ENCODE measurements around the gene MCC. TPM values are rescaled to one million over a fixed set of nuclear protein-coding genes. Genes with fewer than 3 reads are reported as not detected.

Gene MCC
- total RNA-seq, 1 experiment from 2014 or later = 7.1 TPM

GRCh38 chr5:113344973-113345940 lies 143.0 kb downstream of the MCC start:
- H3K4me1 ChIP-seq (ENCODE audit: insufficient read depth, low read length) = no peaks in the 10 kb centered on the region
- H3K4me2 ChIP-seq (ENCODE audit: low read length) = no peak overlapping the region
- H3K9me2 ChIP-seq (replicated peaks; ENCODE audit: low read length) = no peaks in the 10 kb centered on the region
- POLR2A ChIA-PET (ENCODE audit: unreplicated experiment) = no interaction called here
- intact Hi-C loops (cut with micrococcal nuclease) = no loop called here
- CTCF ChIA-PET = no interaction called here
- H3K79me2 ChIP-seq (ENCODE audit: low read length) = no peaks in the 10 kb centered on the region
- BruUV-seq (replicated peaks) = no TSS peak
- H3K27me3 ChIP-seq (ENCODE audit: low read length) = no peaks in the 10 kb centered on the region
- H3F3A ChIP-seq (ENCODE audit: low read length, unreplicated experiment) = no peaks in the 10 kb centered on the region
- no peaks in the 10 kb centered on the region for H3K36me3 ChIP-seq (ENCODE audit: low read depth, low read length)
- DNase-seq (peak; percentile 66), ATAC-seq (no peak)
- no peak overlapping the region for H3K4me3 ChIP-seq (ENCODE audit: low read length)
- H2AFZ ChIP-seq (ENCODE audit: low read length) = no peak overlapping the region
- H4K20me1 ChIP-seq (ENCODE audit: low read length) = no peaks in the 10 kb centered on the region
- H3K9me3 ChIP-seq (ENCODE audit: low read length) = no peaks in the 10 kb centered on the region
- H3K27ac ChIP-seq (ENCODE audit: low read length) = no peak overlapping the region
- TF ChIP-seq EZH2 (IDR thresholded peaks at IDR 0.05; ENCODE audit: low read length, unreplicated experiment) = no peak
- TF ChIP-seq CTCF (conservative IDR thresholded peaks at IDR 0.05; ENCODE audit: low read depth, low read length) = no peak
- no peak for TF ChIP-seq EZH2phosphoT487 (IDR thresholded peaks at IDR 0.05; ENCODE audit: borderline replicate concordance, low read length)
- H3K9ac ChIP-seq (ENCODE audit: low read length) = no peak overlapping the region

GRCh38 chr5:113343343-113343742 lies 144.9 kb downstream of the MCC start:
- DNase-seq = peak; percentile 57
- Histone ChIP-seq H4K20me1 (ENCODE audit: low read length) (no peaks in the 10 kb centered on the region), H3K79me2 (ENCODE audit: low read length) (no peaks in the 10 kb centered on the region), H2AFZ (ENCODE audit: low read length) (no peak overlapping the region), H3K4me3 (ENCODE audit: low read length) (no peak overlapping the region), H3K4me2 (ENCODE audit: low read length) (no peak overlapping the region), H3F3A (ENCODE audit: low read length, unreplicated experiment) (no peaks in the 10 kb centered on the region), H3K4me1 (ENCODE audit: insufficient read depth, low read length) (no peaks in the 10 kb centered on the region), H3K27me3 (ENCODE audit: low read length) (no peaks in the 10 kb centered on the region), H3K9me3 (ENCODE audit: low read length) (no peaks in the 10 kb centered on the region), H3K36me3 (ENCODE audit: low read depth, low read length) (no peaks in the 10 kb centered on the region), H3K9ac (ENCODE audit: low read length) (no peak overlapping the region), H3K27ac (ENCODE audit: low read length) (no peak overlapping the region), H3K9me2 (replicated peaks; ENCODE audit: low read length) (no peaks in the 10 kb centered on the region)
- no TSS peak for BruUV-seq (replicated peaks)
- ATAC-seq = no peak
- TF ChIP-seq CTCF (conservative IDR thresholded peaks at IDR 0.05; ENCODE audit: low read depth, low read length) (no peak), EZH2phosphoT487 (IDR thresholded peaks at IDR 0.05; ENCODE audit: borderline replicate concordance, low read length) (no peak), EZH2 (IDR thresholded peaks at IDR 0.05; ENCODE audit: low read length, unreplicated experiment) (no peak)
- ChIA-PET POLR2A (ENCODE audit: unreplicated experiment) (no interaction called here), CTCF (no interaction called here)
- intact Hi-C loops (cut with micrococcal nuclease) = no loop called here

- no peaks in the 10 kb centered on the region for H3K27me3 ChIP-seq (ENCODE audit: low read length)
- intact Hi-C loops (cut with micrococcal nuclease) = no loop called here
- H3F3A ChIP-seq (ENCODE audit: low read length, unreplicated experiment) = no peaks in the 10 kb centered on the region
- POLR2A ChIA-PET (ENCODE audit: unreplicated experiment) = interaction anchor here (0.6 kb wide), 1 partner anchor 46 kb away, joined by 3 read pairs; no protein-coding TSS in a partner anchor
- DNase-seq (peak; percentile 27), ATAC-seq (no peak)
- H3K27ac ChIP-seq (ENCODE audit: low read length) = no peak overlapping the region
- H3K9ac ChIP-seq (ENCODE audit: low read length) = no peak overlapping the region
- H3K4me2 ChIP-seq (ENCODE audit: low read length) = no peak overlapping the region
- no TSS peak for BruUV-seq (replicated peaks)
- H3K36me3 ChIP-seq (ENCODE audit: low read depth, low read length) = no peaks in the 10 kb centered on the region
- TF ChIP-seq CTCF (conservative IDR thresholded peaks at IDR 0.05; ENCODE audit: low read depth, low read length) = 0 out of 2 replicates have a peak, but pooled peaks have one; percentile 28
- no peak for TF ChIP-seq EZH2 (IDR thresholded peaks at IDR 0.05; ENCODE audit: low read length, unreplicated experiment)
- no peak for TF ChIP-seq EZH2phosphoT487 (IDR thresholded peaks at IDR 0.05; ENCODE audit: borderline replicate concordance, low read length)
- no peaks in the 10 kb centered on the region for H3K79me2 ChIP-seq (ENCODE audit: low read length)
- CTCF ChIA-PET = no interaction called here
- no peaks in the 10 kb centered on the region for H3K9me2 ChIP-seq (replicated peaks; ENCODE audit: low read length)
- H3K4me1 ChIP-seq (ENCODE audit: insufficient read depth, low read length) = no peaks in the 10 kb centered on the region
- no peaks in the 10 kb centered on the region for H3K9me3 ChIP-seq (ENCODE audit: low read length)
- no peak overlapping the region for H3K4me3 ChIP-seq (ENCODE audit: low read length)
- H4K20me1 ChIP-seq (ENCODE audit: low read length) = no peaks in the 10 kb centered on the region
- no peak overlapping the region for H2AFZ ChIP-seq (ENCODE audit: low read length)
Observed at GRCh38 chr5:113340537-113340936, 147.7 kb downstream of the MCC start.

All from PC-3 (cell line).